ENCODE measurements around the gene EPYC.

Gene EPYC

DNA sequence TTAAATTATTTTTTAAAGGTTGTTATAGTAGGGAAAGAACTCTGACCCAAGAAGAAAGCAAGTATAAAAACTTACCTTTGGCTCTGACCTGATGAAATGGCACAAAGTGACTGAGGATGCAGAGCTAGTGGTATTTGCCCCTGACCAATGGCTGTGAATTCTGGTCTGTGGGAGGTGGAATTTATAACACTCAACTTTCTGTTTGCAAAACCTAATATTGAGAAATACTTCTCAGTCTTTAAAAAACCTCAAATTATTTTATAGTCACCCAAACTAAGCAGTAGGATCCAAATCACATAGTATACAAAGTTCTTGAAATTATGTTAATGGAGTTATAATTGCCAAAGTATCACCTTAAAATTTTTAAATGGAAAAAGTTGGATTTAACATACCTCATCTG, at the start of gene EPYC:
TSS of gene EPYC (minus strand) at position 101 of the 400 bp plus-strand sequence. CDS start 2,407 bp downstream, outside the sequence.
- no peak for TF ChIP-seq ZNF384 (IDR thresholded peaks at IDR 0.05)
- TF ChIP-seq NFRKB (IDR thresholded peaks at IDR 0.05): no peak
- TF ChIP-seq SP1 (IDR thresholded peaks at IDR 0.05): no peak
- no peak for TF ChIP-seq TARDBP (IDR thresholded peaks at IDR 0.05)
- TF ChIP-seq LEF1 (IDR thresholded peaks at IDR 0.05; ENCODE audit: borderline replicate concordance): no peak
- no peak for TF ChIP-seq FOXA1 (IDR thresholded peaks at IDR 0.05)
- no peak for TF ChIP-seq BHLHE40 (IDR thresholded peaks at IDR 0.05; ENCODE audit: borderline replicate concordance)
- no peak for TF ChIP-seq HDGF (IDR thresholded peaks at IDR 0.05; ENCODE audit: borderline replicate concordance)
- no peak for TF ChIP-seq FOXM1 (IDR thresholded peaks at IDR 0.05; ENCODE audit: borderline replicate concordance)
- no peak for TF ChIP-seq FOXK2 (IDR thresholded peaks at IDR 0.05)
- TF ChIP-seq SUZ12 (IDR thresholded peaks at IDR 0.05): no peak
- no peak for TF ChIP-seq PKNOX1 (IDR thresholded peaks at IDR 0.05)
- no peak for TF ChIP-seq ELF4 (IDR thresholded peaks at IDR 0.05)
- ChIA-PET CTCF (no interaction called here), POLR2A (no interaction called here)
- no peak for DNase-seq (ENCODE audit: extremely low spot score)

DNA sequence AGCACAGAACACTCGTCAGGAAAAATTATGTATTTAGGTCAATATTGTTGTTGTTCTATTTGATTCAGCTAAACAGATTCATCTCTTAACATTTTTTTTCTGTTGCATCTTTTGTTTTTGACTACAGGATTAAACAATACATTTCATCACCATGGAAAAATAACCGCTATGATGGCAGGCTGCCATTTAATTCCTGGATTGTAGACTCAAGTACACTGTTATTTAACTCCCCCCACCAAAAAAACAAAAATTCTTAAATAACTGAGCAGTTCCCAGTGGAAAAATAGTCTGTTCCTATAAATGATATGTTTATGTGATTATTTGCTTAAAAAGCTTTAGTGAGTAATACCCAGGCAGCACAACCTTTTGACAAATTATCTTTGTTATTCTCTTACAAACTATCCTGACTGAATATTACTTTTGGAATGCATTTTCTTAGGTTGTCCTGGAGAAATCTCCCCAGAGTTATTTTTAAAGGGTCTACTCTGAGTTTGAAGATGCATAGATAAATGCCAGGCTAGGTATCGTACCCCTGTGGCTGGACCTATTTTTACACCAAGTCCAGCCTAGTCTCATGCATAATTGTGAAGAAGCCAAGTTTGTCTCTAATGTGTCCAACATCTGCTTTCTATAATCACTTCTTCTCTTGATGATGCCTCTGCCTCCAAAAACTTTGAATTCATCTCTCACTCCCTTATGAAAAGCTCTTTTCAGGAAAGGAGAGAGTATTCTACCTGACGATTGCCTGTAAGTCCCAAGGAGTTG, 49.4 kb upstream of the EPYC start:
- TF ChIP-seq LEF1 (IDR thresholded peaks at IDR 0.05; ENCODE audit: borderline replicate concordance) (no peak), FOXK2 (IDR thresholded peaks at IDR 0.05) (no peak), CTBP1 (IDR thresholded peaks at IDR 0.05; ENCODE audit: borderline replicate concordance) (no peak), SP1 (IDR thresholded peaks at IDR 0.05) (no peak), BHLHE40 (IDR thresholded peaks at IDR 0.05; ENCODE audit: borderline replicate concordance) (no peak), SUZ12 (IDR thresholded peaks at IDR 0.05) (no peak), PKNOX1 (IDR thresholded peaks at IDR 0.05) (no peak)
- ChIA-PET POLR2A (no interaction called here), CTCF (no interaction called here)
- DNase-seq (ENCODE audit: extremely low spot score): no peak

GRCh38 chr12:91052026-91052425, 47.3 kb upstream of the EPYC start:
- CTCF ChIA-PET: no interaction called here
- no peak for TF ChIP-seq SUZ12 (IDR thresholded peaks at IDR 0.05)
- TF ChIP-seq PKNOX1 (IDR thresholded peaks at IDR 0.05): no peak
- TF ChIP-seq ZNF384 (IDR thresholded peaks at IDR 0.05): no peak
- TF ChIP-seq L3MBTL2 (conservative IDR thresholded peaks at IDR 0.05): no peak
- no peak for TF ChIP-seq ARNT (IDR thresholded peaks at IDR 0.05)
- no peak for TF ChIP-seq LEF1 (IDR thresholded peaks at IDR 0.05; ENCODE audit: borderline replicate concordance)
- no peak for TF ChIP-seq TARDBP (IDR thresholded peaks at IDR 0.05)
- no peak for TF ChIP-seq NFRKB (IDR thresholded peaks at IDR 0.05)
- TF ChIP-seq BHLHE40 (IDR thresholded peaks at IDR 0.05; ENCODE audit: borderline replicate concordance): no peak
- no peak for TF ChIP-seq FOXA1 (IDR thresholded peaks at IDR 0.05)
- TF ChIP-seq SP1 (IDR thresholded peaks at IDR 0.05): no peak
- TF ChIP-seq HDGF (IDR thresholded peaks at IDR 0.05; ENCODE audit: borderline replicate concordance): no peak
- POLR2A ChIA-PET: no interaction called here
- no peak for DNase-seq (ENCODE audit: extremely low spot score)

DNA sequence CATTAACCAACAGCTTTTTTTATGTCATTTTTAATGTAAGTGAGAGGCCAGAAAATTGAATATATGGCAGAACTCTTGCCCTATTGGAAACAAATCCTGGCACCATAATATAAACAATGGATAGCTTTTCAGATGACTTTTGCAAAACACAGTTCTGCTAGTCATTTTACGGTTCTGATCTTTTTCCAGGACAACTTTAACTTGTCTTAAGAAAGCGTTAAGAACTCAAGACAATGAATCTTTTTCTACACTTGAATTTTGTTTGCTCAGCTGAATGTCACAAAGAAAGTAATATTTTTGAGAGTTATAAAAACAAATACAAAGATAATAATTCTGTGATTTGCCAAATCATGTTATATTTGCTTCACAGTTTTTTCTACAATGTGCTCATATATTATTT, 39.8 kb upstream of the EPYC start:
- TF ChIP-seq ARNT (IDR thresholded peaks at IDR 0.05) (no peak), PKNOX1 (IDR thresholded peaks at IDR 0.05) (no peak), HDGF (IDR thresholded peaks at IDR 0.05; ENCODE audit: borderline replicate concordance) (no peak), L3MBTL2 (conservative IDR thresholded peaks at IDR 0.05) (no peak), SUZ12 (IDR thresholded peaks at IDR 0.05) (no peak), NFRKB (IDR thresholded peaks at IDR 0.05) (no peak), ZNF384 (IDR thresholded peaks at IDR 0.05) (no peak), LEF1 (IDR thresholded peaks at IDR 0.05; ENCODE audit: borderline replicate concordance) (no peak), FOXA1 (IDR thresholded peaks at IDR 0.05) (no peak), ELF4 (IDR thresholded peaks at IDR 0.05) (no peak), SP1 (IDR thresholded peaks at IDR 0.05) (no peak), FOXK2 (IDR thresholded peaks at IDR 0.05) (no peak), TARDBP (IDR thresholded peaks at IDR 0.05) (no peak), BHLHE40 (IDR thresholded peaks at IDR 0.05; ENCODE audit: borderline replicate concordance) (no peak)
- no peak for DNase-seq (ENCODE audit: extremely low spot score)
- POLR2A ChIA-PET: no interaction called here
- CTCF ChIA-PET: no interaction called here

GRCh38 chr12:91043408-91043807, 38.6 kb upstream of the EPYC start:
- TF ChIP-seq NFRKB (IDR thresholded peaks at IDR 0.05): no peak
- TF ChIP-seq TARDBP (IDR thresholded peaks at IDR 0.05): no peak
- no peak for TF ChIP-seq SUZ12 (IDR thresholded peaks at IDR 0.05)
- no peak for TF ChIP-seq L3MBTL2 (conservative IDR thresholded peaks at IDR 0.05)
- no peak for TF ChIP-seq ELF4 (IDR thresholded peaks at IDR 0.05)
- no peak for TF ChIP-seq FOXM1 (IDR thresholded peaks at IDR 0.05; ENCODE audit: borderline replicate concordance)
- no peak for TF ChIP-seq LEF1 (IDR thresholded peaks at IDR 0.05; ENCODE audit: borderline replicate concordance)
- TF ChIP-seq FOXA1 (IDR thresholded peaks at IDR 0.05): no peak
- TF ChIP-seq PKNOX1 (IDR thresholded peaks at IDR 0.05): no peak
- TF ChIP-seq FOXK2 (IDR thresholded peaks at IDR 0.05): no peak
- no peak for DNase-seq (ENCODE audit: extremely low spot score)
- ChIA-PET CTCF (no interaction called here), POLR2A (no interaction called here)

Data from HEK293T (cell line).